Gastrocnemius medialis (tissue), 4 donors: ENCODE results near the gene PP2D1. TPM values are rescaled to one million over a fixed set of nuclear protein-coding genes. Genes with fewer than 3 reads are reported as not detected.
"Not testable (repeated sequence)": the region's sequence is repeated elsewhere in the genome, so short reads cannot be mapped to it uniquely, and the experiment has no call there.

Experiments used
- ATAC-seq, 2 donors: fragments of 150-250 bp; one replicate each; pipeline ENCODE4 v1.9.1; 2016
- DNase-seq, 2 donors: peaks; one replicate each; pipeline ENCODE4 v3.0.0-alpha.2; 2019
- H3K27ac ChIP-seq, 4 donors: fragments of 200-600 bp; sonication (generic); 1 replicate in 1 of 4; 2 replicates in 3 of 4; pipeline ENCODE4 v1.5.1; 2016 to 2018; ENCODE audit warnings: mild to moderate bottlenecking in 2 of 4, moderate library complexity in 1 of 4
- H3K27me3 ChIP-seq, 3 donors: fragments of 200-600 bp; sonication (generic) in 2 of 3; 1 replicate in 1 of 3; 2 replicates in 2 of 3; pipeline versions ENCODE4 v1.5.1 to v1.6.0; 2016 to 2019; ENCODE audit warnings: mild to moderate bottlenecking in 1 of 3, moderate library complexity in 1 of 3
- H3K36me3 ChIP-seq, 2 donors: fragments of 200-600 bp; sonication (generic) in 1 of 2; one replicate each; pipeline ENCODE4 v1.5.1; 2017 to 2018
- H3K4me1 ChIP-seq, 2 donors: fragments of 200-600 bp; sonication (generic) in 1 of 2; one replicate each; pipeline ENCODE4 v1.5.1; 2016 to 2017; ENCODE audit warnings: mild to moderate bottlenecking in 2 of 2
- H3K4me3 ChIP-seq, 4 donors: fragments of 200-600 bp; sonication (generic) in 3 of 4; 1 replicate in 1 of 4; 2 replicates in 3 of 4; pipeline ENCODE4 v1.5.1; 2016 to 2019; ENCODE audit warnings: mild to moderate bottlenecking in 2 of 4
- H3K9me3 ChIP-seq, 3 donors: fragments of 200-600 bp; sonication (generic) in 2 of 3; 1 replicate in 1 of 3; 2 replicates in 2 of 3; pipeline ENCODE4 v1.5.1; 2016 to 2019
- POLR2A ChIP-seq, 2 donors: fragments of 450-650 bp; IDR thresholded peaks; one replicate each; pipeline ENCODE4 v1.6.1; 2017; ENCODE audit warnings: antibody characterized with exemption in 2 of 2, mild to moderate bottlenecking in 2 of 2, moderate library complexity in 2 of 2
- in situ Hi-C, 4 donors: fragments of 200-750 bp; cut with MboI; loops; one replicate each; pipeline versions ENCODE4 v1.15.0 to v1.8.0; 2017; ENCODE audit warnings: low sequenced_read_pairs in 4 of 4
- intact Hi-C: fragments of 100-400 bp; cut with DNase I; formaldehyde crosslinking; loops from one replicate; pipeline ENCODE4 v1.15.1; 2023; ENCODE audit warnings: low total_unique reads
- total RNA-seq, 4 donors: library from RNA; depleted of rRNA; stranded (reverse); fragments of >200 nt; gene quantifications; one replicate each; pipeline versions ENCODE4 v1.1.0 to v1.2.3, GENCODE V29; 2016
- TF ChIP-seq, protein P1 (sequence below), 5 experiments: fragments of 450-650 bp in 3 of 5; fragments of 200-600 bp in 2 of 5; sonication (generic) in 2 of 5; IDR thresholded peaks in 4 of 5; conservative IDR thresholded peaks in 1 of 5; 1 replicate in 4 of 5; 2 replicates in 1 of 5; pipeline ENCODE4 v1.5.1; 2016 to 2019; ENCODE audit warnings: antibody characterized with exemption in 5 of 5, mild to moderate bottlenecking in 3 of 5, moderate library complexity in 3 of 5

Gene PP2D1
- total RNA-seq, 4 donors from 2014 or later, result not detected

DNA sequence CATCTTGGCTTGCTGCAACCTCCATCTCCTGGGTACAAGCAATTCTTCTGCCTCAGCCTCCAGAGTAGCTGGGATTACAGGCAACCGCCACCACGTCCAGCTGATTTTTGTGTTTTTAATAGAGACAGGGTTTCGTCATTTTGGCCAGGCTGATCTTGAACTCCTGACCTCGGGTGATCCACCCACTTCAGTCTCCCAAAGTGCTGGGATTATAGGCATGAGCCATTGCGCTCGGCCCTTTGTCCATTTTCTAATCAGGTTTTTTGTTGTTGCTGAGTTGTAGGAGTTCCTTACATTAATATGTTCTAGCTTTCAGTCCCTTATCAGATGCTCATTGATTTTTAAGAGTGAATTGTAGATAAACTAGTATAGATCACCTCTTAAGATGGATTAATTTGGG lies 44.9 kb downstream of the PP2D1 start:
- intact Hi-C loops (no loop called here), in situ Hi-C loops (no loop called here)
- ATAC-seq (no peak), DNase-seq (no peak)
- no peak overlapping the region for H3K27ac ChIP-seq
- no peaks in the 10 kb centered on the region for H3K9me3 ChIP-seq
- TF ChIP-seq, protein P1, sequence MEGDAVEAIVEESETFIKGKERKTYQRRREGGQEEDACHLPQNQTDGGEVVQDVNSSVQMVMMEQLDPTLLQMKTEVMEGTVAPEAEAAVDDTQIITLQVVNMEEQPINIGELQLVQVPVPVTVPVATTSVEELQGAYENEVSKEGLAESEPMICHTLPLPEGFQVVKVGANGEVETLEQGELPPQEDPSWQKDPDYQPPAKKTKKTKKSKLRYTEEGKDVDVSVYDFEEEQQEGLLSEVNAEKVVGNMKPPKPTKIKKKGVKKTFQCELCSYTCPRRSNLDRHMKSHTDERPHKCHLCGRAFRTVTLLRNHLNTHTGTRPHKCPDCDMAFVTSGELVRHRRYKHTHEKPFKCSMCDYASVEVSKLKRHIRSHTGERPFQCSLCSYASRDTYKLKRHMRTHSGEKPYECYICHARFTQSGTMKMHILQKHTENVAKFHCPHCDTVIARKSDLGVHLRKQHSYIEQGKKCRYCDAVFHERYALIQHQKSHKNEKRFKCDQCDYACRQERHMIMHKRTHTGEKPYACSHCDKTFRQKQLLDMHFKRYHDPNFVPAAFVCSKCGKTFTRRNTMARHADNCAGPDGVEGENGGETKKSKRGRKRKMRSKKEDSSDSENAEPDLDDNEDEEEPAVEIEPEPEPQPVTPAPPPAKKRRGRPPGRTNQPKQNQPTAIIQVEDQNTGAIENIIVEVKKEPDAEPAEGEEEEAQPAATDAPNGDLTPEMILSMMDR (IDR thresholded peaks at IDR 0.05 in 4 of 5, conservative IDR thresholded peaks at IDR 0.05 in 1 of 5), result no peak
- TF ChIP-seq POLR2A (IDR thresholded peaks at IDR 0.05), result no peak
- H3K4me3 ChIP-seq, result no peak overlapping the region
- H3K27me3 ChIP-seq, result no peaks in the 10 kb centered on the region
- H3K36me3 ChIP-seq, result no peaks in the 10 kb centered on the region
- H3K4me1 ChIP-seq, result peaks cover 0 to 6% of the 10 kb centered on the region in 2 donors

DNA sequence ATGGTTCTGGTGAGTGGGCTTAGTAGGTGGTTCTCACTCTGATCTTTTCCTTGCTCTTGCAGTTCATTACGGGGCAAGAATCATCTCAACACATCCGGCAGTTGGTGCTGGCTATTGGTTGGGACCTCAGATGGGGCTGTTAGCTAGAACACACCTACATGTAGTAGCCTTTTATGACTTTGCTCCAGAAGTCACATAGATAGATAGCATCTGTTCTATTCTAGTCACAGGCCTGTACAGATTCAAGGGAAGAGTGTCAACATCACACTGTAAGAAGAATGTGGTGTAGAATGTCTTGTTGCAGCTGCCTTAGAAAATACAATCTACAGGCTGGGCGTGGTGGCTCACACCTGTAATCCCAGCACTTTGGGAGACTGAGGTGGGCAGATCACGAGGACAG lies 50.1 kb downstream of the PP2D1 start:
- no peaks in the 10 kb centered on the region for H3K9me3 ChIP-seq
- DNase-seq, result no peak
- in situ Hi-C loops, result no loop called here
- no peaks in the 10 kb centered on the region for H3K36me3 ChIP-seq
- intact Hi-C loops, result loop anchor here (5.0 kb wide), 1 partner anchor 225 kb away; the partner anchor contains the start of gene SGO1
- no peaks in the 10 kb centered on the region for H3K27me3 ChIP-seq
- peaks cover 6 to 11% of the 10 kb centered on the region in 2 donors for H3K4me1 ChIP-seq
- ATAC-seq, result peak; percentile 52 to 84
- TF ChIP-seq, protein P1 (IDR thresholded peaks at IDR 0.05 in 4 of 5, conservative IDR thresholded peaks at IDR 0.05 in 1 of 5), result no peak
- no peak for TF ChIP-seq POLR2A (IDR thresholded peaks at IDR 0.05)
- H3K4me3 ChIP-seq, result no peak overlapping the region
- H3K27ac ChIP-seq, result no peak overlapping the region

DNA sequence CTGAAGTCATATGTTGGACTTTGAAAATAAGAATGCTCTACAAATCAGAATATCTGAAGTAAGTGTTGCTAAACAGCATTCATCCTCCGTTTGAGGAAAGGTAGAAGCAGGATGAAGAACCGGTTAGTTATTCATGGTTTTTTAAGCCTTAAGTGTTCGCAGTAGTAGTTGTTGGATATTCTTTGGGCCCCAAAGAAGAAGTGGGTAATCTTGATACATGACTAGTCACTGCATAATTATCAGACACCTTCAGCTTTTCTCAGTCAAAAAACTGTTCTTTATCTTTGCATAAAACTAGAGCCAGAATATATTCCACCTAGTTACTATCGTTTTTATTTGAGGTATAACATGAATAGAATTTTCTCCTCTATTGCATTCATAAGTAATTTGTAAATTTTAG lies 51.4 kb downstream of the PP2D1 start:
- ATAC-seq, result no peak
- no peak overlapping the region for H3K27ac ChIP-seq
- no peak for DNase-seq
- intact Hi-C loops, result loop anchor here (5.0 kb wide), 1 partner anchor 227 kb away; the partner anchor contains the start of gene SGO1
- in situ Hi-C loops, result no loop called here
- TF ChIP-seq POLR2A (IDR thresholded peaks at IDR 0.05), result no peak
- TF ChIP-seq, protein P1 (IDR thresholded peaks at IDR 0.05 in 4 of 5, conservative IDR thresholded peaks at IDR 0.05 in 1 of 5), result no peak
- H3K4me1 ChIP-seq, result peaks cover 6 to 11% of the 10 kb centered on the region in 2 donors
- no peaks in the 10 kb centered on the region for H3K27me3 ChIP-seq
- H3K36me3 ChIP-seq, result no peaks in the 10 kb centered on the region
- H3K4me3 ChIP-seq, result no peak overlapping the region
- H3K9me3 ChIP-seq, result no peaks in the 10 kb centered on the region

DNA sequence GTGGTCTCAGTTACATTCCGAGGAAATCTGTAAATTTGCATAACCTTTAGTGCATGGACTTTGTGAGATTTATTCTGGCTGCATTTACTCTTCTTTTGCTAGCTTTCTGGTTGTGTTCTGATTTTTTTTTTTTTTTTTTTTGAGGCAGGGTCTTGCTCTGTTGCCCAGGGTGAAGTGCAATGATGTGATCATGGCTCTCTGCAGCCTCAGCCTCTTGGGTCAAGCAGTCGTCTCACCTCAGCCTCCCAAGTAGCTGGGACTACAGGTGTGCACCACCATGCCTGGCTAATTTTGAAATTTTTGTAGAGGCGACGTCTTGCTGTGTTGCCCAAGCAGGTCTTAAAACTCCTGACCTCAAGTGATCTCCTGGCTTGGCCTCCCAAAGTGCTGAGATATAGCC lies 52.6 kb downstream of the PP2D1 start:
- Histone ChIP-seq H3K36me3 (no peaks in the 10 kb centered on the region), H3K4me3 (no peak overlapping the region), H3K9me3 (no peaks in the 10 kb centered on the region), H3K27me3 (no peaks in the 10 kb centered on the region), H3K27ac (no peak overlapping the region), H3K4me1 (peaks cover 6 to 11% of the 10 kb centered on the region in 2 donors)
- TF ChIP-seq, protein P1 (IDR thresholded peaks at IDR 0.05 in 4 of 5, conservative IDR thresholded peaks at IDR 0.05 in 1 of 5), result no peak
- TF ChIP-seq POLR2A (IDR thresholded peaks at IDR 0.05), result no peak
- DNase-seq (no peak), ATAC-seq (no peak)
- intact Hi-C loops, result no loop called here
- in situ Hi-C loops, result no loop called here

DNA sequence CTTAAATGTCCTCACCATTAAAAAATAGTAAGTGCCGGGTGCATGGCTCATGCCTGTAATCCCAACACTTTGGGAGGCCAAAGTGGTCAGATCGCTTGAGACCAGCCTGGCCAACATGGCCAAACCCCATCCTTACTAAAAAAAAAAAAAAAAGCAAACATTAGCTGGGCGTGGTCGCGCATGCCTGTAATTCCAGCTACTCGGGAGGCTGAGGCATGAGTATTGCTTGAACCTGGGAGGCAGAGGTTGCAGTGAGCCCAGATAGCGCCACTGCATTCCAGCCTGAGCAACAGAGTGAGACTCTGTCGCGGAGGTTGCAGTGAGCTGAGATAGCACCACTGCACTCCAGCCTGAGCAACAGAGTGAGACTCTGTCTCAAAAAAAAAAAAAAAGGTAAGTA lies 54.7 kb downstream of the PP2D1 start:
- intact Hi-C loops, DNase-seq, H3K27me3 ChIP-seq, H3K9me3 ChIP-seq, in situ Hi-C loops, ATAC-seq, H3K36me3 ChIP-seq, H3K27ac ChIP-seq, H3K4me3 ChIP-seq: not testable (repeated sequence)
- peaks cover 9 to 14% of the 10 kb centered on the region in 2 donors for H3K4me1 ChIP-seq
